UCSD-AML1 (cell line): ENCODE results near the gene MED13.
"Not testable (repeated sequence)": the region's sequence is repeated elsewhere in the genome, so short reads cannot be mapped to it uniquely, and the experiment has no call there.

ENCODE experiments used
- DNase-seq: peaks from one replicate; lab custom pipeline; 2025; ENCODE audit not compliant: unreplicated experiment; lab: John Stamatoyannopoulos, UW

MED13 gene

GRCh38 chr17:61997664-61998063 lies 67.4 kb downstream of the MED13 start:
- no peak for DNase-seq

GRCh38 chr17:61996916-61997605 lies 68.0 kb downstream of the MED13 start:
- no peak for DNase-seq

GRCh38 chr17:61989509-61989908 lies 75.6 kb downstream of the MED13 start:
- DNase-seq, result no peak

- no peak for DNase-seq
Observed at GRCh38 chr17:61986898-61987297, 78.2 kb downstream of the MED13 start.

GRCh38 chr17:61984821-61985220 lies 80.3 kb downstream of the MED13 start:
- DNase-seq, result no peak

GRCh38 chr17:61981323-61981722 lies 83.8 kb downstream of the MED13 start:
- no peak for DNase-seq

- DNase-seq, result no peak
Observed at GRCh38 chr17:61980535-61980934, 84.5 kb downstream of the MED13 start.

- DNase-seq, result no peak
Observed at GRCh38 chr17:61974115-61974514, 91.0 kb downstream of the MED13 start.

- no peak for DNase-seq
Observed at GRCh38 chr17:61972311-61972710, 92.8 kb downstream of the MED13 start.

- no peak for DNase-seq
Observed at GRCh38 chr17:61970030-61970429, 95.0 kb downstream of the MED13 start.

- DNase-seq, result no peak
Observed at GRCh38 chr17:61968757-61969156, 96.3 kb downstream of the MED13 start.

GRCh38 chr17:61967729-61968128 lies 97.3 kb downstream of the MED13 start:
- DNase-seq, result no peak

GRCh38 chr17:61966191-61966590 lies 98.9 kb downstream of the MED13 start:
- no peak for DNase-seq

GRCh38 chr17:61955619-61956018 lies 109.5 kb downstream of the MED13 start:
- no peak for DNase-seq

- DNase-seq, result no peak
Observed at GRCh38 chr17:61947367-61948078, 117.6 kb downstream of the MED13 start.

GRCh38 chr17:61946359-61946758 lies 118.7 kb downstream of the MED13 start:
- no peak for DNase-seq

GRCh38 chr17:61943117-61943516 lies 122.0 kb downstream of the MED13 start:
- no peak for DNase-seq

GRCh38 chr17:61942085-61942484 lies 123.0 kb downstream of the MED13 start:
- no peak for DNase-seq

- no peak for DNase-seq
Observed at GRCh38 chr17:61928101-61928436, 137.0 kb downstream of the MED13 start.

GRCh38 chr17:61927208-61928100 lies 137.6 kb downstream of the MED13 start, which contains the start of gene INTS2:
Gene INTS2 (minus strand): TSS chr17:61927982. CDS start chr17:61926644, 1,338 bp downstream.
- peak; percentile 92 for DNase-seq

- DNase-seq, result no peak
Observed at GRCh38 chr17:61926826-61927207, 138.3 kb downstream of the MED13 start.

- DNase-seq, result not testable (repeated sequence)
Observed at GRCh38 chr17:61915162-61915561, 149.9 kb downstream of the MED13 start.
